HG03342 (cell line): ENCODE measurements around the gene AIFM1.
A peak's percentile ranks its signal among the peaks of the same experiment; 100 is the strongest.

Experiments used
- ATAC-seq: cut with Tn5 transposase; IDR thresholded peaks from one replicate; pipeline ENCODE4 v1.9.1; 2021; ENCODE audit warnings: mild to moderate bottlenecking, moderate library complexity; ENCODE audit not compliant: unreplicated experiment

AIFM1 gene

DNA sequence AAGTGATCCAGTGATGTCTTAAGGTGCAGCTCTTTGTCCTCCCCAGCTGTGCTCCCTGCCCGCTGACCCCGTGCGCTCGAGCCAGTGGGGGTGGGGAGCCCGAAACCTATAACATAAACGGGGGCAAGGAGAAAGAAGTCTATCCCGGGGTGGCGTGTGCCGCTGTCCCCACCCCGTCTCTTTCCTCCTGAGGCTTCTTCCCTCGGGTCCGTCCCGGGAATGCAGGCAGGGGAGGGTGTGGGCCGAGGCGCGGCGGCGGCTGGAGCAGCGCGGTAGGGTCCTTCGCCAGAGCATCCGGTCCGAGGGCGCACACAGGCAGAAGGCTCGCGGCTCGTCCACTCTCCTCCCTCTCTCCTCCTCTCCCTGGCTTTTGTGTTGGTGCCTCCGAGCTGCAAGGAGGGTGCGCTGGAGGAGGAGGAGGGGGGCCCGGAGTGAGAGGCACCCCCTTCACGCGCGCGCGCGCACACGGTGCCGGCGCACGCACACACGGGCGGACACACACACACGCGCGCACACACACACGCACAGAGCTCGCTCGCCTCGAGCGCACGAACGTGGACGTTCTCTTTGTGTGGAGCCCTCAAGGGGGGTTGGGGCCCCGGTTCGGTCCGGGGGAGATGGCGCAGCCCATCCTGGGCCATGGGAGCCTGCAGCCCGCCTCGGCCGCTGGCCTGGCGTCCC, 5.9 kb upstream of the AIFM1 start, which contains the start of gene RAB33A:
TSS of gene RAB33A (plus strand) at position 517 of the 681 bp plus-strand sequence. CDS start at position 618, 101 bp downstream.
- ATAC-seq: no peak

DNA sequence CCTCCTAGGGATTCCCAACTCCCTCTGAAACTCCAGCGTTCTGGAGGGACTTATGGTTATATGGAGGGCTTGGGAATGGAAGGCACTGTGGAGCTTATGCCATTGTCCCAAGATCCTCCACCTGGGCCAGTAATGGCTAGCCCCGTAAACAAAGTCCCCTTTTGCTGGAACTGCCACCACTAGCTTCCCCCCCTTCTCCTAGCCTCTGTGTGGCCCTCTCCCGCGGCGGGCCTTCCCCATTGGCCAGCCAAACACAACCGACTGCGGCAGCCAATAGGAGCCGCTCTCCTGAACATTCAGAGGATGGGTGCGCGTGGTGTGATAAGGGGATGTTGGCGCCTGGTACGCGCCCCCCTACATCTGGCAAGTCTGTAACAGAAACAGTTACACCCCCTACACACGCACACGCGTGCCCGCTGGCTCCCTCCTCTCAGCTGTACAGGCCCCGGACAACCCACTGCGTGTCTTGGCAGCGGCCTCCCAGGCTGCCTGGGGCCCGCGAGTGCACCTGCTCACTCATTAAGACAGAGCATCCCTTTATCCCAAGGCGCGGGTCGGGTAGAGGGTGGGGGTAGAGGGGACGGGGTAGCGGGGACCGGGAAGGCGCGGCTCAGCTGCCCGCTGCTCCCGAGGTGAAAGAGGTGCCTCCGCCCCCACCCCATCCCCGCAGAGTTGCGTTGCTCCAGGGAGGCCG, 5.3 kb upstream of the AIFM1 start:
- ATAC-seq: peak; percentile 75

DNA sequence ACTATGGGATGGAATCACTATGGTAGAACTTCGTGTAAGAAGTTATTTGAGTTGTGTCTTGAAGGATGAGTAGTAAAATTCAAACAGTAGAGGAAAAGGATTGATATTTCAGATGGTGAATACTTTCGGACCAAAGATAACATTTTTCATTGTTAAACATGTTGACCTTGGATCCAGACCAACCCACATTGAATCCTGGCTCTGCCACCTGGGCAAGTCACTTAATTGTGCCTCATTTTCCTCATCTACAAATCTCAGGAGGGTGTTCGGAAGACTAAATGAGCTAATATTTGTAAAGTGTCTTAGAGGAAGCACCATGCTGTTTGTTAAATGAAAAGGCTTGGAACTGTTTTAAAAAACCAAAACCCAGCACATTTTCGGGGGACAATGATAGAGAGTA, 1.4 kb upstream of the AIFM1 start:
- no peak for ATAC-seq

DNA sequence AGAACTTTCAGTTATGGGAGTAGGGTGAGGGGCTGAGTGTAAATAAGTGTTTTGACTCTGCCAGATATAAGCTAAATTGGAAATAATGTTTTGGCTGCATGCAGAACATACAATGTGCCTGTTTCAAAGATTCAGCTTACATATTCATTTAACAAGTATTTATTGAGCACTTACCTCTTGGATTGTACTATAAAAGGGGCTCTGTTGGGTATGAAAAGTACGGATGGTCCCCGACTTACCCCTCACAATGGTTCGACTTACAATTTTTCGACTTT, 799 bp upstream of the AIFM1 start:
- no peak for ATAC-seq

DNA sequence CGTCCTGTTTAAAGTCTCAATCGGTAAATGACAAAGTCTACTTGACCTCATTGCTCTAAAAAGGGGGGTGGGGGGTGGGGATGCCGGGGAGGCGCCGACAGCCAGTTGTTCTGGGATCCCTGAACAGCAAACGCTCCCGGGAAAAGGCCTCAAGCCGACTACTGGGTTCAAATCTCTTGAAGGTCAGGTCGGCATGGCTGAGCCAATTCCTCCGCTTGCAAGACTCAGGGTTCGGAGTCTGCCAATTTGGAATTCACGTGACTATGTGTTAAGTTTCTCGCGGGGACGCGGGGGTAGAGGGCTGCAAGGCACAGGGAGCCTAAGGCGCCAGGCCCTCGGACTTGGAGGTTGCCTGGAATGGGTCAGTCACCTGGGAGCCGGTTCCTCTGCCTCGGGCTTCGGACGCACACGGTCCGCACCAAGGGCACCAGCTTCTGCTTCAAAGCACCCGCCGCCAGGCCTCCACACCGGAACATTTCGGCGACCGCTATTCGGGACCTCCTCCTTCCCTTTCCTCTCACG, 399 bp downstream of the AIFM1 start:
- ATAC-seq: no peak

DNA sequence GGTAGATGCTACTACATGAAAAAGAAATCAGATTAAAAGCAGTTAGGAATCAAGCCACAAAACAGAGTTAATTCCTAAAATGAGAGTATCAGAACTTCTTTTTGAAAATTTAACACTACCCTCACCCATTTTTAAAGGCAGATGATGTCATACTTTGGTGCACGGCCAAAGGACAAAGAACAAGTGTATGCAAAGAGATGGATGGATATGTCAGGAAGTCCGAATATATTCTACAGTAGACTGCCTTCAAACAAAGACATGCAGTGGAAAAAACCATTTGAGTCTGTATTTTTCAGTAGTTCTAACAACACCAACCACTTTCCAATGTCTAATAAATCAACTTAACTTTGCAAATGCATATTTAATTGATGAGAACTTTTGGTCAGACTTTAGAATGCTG, 2.2 kb downstream of the AIFM1 start:
- no peak for ATAC-seq

DNA sequence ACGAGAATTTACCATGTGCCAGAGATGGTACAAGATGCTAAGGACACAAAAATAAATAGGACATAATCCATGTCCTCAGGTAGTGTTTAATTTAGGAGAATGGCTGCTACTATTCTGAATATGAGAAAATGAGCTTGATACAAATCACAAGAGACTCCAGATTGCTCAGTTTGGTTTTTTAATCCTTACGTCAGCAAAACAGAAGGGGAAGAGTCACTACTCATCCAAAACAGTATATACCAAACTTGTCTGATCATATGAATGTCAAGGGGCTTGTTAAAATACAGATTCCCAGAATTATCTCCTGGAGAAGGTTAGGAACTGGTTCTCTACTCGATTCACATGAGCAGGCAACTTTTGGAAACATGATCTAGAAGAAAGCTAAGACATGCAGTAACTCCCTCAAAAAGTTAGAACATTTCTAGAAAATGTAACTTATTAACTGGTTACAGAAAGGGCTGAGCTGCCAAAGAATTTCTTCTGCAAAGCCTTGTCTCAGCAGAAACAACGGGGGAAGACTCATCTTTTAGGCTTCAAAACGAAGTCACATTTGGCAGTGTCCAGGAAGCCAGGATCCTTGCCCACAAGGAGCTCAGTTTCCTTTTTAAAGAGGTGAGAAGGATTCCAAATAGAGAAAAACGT, 3.4 kb downstream of the AIFM1 start:
- no peak for ATAC-seq

DNA sequence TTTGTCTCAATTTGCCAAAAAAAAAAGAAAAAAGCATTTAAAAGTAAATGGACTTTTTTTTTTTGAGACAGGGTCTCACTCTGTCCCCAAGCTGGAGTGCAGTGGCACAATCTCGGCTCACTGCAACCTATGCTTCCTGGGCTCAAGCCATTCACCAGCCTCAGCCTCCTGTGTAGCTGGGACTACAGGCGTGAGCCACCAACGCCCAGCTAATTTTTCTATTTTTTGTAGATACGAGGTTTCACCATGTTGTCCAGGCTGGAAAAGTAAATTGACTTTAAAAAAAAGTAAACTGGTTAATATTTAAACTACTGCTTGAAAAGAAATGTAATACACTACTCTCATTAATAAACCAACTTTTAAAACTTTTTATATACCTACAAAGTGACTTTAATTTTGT, 5.9 kb downstream of the AIFM1 start:
- no peak for ATAC-seq

DNA sequence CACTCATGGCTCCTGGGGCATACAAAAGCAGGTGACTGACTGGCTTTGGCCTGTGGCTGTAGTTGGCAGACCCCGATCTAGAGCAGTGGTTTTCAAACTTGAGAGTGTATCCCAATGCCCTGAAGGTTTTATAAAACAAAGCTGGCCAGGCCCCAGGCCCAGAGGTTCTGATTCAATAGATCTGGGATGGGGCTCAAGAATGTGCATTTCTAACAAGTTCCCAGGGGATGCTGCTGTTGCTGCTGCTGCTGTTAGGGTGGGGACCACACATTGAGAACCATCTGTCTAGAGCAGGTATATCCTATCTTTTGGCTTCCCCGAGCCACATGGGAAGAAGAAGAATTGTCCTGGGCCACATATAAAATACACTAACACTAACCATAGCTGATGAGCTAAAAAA, 7.3 kb downstream of the AIFM1 start:
- no peak for ATAC-seq

DNA sequence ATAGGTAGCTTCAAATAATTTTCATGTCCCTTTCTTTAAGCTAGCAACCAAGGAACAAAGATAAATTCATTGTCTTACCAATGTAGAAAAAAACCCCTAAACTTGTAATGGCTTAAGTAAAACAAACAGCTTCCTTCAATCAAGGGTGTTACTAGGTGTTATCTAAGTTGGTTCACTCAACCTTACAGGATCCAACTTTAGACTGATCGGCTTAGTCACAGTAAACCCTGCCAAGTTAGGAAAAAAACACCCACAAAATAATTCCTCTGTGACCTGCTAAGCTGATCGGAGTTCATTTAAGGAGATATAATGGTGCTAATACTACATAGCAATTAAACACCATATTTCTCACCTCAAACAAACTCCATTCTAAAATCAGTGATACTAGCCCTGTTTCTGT, 10.1 kb downstream of the AIFM1 start:
- ATAC-seq: no peak

DNA sequence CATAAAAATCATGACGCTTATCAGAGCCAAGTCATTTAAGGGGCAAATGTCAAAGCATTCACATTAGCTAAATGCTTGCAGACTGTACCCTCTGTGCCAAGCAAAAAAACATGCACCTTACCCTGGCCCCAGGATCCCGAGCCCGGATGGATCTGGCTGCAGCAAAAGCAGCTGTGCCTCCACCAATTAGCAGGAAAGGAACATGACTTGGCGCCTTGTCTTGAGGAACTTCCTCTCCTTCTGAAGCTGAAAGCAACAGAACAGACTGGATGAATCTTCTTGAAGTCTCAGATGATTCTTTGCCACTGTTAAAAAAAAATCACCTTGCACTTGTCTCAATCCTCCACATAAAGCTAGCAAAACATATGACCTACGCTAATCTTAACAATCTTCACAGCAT, 18.0 kb downstream of the AIFM1 start:
- no peak for ATAC-seq

DNA sequence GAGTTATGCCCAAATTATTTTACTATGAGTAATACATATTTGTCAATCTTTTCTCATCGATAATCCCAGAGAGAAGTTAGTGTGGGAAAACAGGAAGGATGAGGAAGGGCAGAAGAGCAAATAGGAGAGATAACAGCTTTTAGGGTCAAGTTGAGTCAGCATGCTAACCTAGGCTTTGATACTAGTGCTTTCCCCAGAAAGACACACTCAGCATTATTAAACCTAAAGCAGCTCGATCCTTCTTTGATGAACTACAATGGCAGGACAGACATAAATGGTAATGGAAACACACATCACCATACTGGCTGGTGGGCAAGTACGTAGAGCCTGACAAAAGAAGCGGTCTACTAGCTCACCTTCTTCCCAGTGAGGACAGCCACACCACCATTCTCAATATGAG, 20.5 kb downstream of the AIFM1 start:
- ATAC-seq: no peak

DNA sequence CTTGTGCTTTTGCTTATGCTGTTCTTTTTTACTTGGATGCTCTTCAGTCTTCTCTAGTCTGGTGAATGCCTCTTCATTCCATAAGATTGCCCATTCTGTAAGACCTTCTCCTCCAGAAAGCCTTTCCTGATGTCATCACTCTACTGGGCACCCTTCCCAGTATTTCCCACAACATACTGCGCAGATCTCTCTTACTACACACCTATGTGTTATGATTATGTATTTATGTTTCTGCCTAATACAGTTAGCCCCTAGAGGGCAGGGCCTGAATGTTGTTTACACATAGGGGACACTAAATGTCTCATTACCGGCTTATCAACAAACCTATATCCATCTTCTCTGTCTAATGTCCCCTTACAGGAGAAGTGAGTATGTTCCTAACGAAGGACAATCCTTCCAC, 21.1 kb downstream of the AIFM1 start:
- ATAC-seq: no peak

DNA sequence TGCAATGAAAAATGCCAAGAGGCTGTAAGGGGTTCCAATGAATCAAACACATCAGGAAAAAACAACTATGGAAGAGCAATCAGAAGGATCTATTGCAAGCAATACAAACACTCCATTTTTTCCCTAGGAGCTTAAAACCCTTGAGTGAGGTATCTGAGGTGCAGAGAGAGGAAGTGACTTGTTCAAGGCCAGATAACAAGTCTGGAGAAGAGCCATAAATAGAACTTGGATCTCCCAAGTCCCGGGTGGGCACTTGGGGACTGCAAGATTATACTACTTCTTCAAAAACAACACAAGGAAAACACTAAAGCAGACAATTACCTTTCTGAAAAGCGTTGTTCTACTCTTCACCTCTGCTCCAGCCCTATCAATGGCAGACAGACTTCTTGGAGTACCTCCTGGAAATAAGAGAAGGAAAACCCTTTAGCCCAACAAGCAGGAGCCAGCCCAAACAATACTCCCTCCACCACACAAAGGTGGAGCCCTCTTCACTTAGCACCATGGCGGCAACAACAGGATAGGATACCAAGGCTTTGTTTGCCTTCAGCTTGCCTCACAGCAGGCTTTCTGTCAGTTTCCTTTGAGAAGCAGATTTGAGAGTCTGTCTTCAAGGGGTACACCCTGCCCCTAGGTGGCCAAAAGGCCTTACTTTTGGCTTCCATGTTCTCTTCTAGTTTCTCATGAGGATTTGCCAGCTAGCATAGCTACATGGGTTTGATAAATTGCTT, 26.0 kb downstream of the AIFM1 start:
- ATAC-seq: no peak

DNA sequence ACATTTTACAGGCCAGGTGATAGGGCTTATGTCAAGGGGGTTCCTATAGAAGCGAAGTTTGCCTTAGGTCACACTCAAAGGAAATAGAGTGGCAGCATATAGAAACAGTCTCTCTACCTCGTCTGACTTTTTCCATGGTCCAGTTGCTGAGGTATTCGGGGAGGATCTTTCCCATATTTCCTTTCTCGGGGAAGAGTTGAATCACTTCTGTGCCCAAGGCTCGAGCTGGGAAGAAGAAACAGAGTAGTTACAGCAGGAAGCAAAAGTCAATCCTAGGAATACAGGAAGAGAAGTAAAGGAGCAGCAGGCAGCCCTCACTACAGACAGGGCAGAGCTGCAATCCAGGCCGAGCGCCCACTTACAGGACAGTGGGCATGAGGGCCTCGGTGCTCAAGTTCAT, 28.7 kb downstream of the AIFM1 start:
- ATAC-seq: no peak

DNA sequence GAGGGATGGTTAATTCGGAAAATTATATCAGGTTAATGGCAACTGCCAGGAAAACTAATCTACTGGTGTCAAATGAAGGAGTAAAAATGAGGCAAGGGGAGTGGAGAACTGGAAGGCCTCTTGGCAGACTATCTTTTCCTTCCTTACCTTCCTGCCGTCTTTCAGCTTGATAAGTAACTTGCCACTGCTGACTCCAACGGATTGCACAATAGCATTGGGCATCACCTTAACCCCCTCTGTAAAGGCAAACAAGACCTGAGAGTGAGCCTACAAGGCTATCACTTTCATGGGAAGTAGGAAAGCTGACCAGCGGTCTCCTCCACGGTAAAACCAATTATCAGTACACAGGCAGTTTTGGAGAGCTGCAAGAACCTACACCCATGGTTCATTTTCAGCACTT, 29.1 kb downstream of the AIFM1 start:
- ATAC-seq: no peak

DNA sequence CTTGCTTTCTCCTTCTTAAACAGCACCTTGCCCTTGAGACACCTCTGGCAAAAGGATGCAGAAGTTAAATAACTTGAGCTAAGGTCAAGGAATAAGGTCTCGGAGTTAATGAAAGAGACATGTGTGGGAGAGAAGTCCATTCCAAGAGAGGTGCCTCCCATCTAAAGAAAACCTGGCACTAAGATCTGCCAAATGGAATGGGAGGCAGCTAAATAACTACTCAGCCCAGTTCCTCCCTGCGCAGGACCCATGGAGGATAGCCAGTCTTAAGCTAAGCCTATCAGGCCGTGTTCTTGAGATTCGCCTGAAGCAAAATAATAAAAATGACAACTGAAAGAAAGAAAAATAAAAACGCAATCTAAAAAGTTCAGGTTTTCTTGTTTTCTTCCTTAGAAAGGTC, 34.7 kb downstream of the AIFM1 start:
- ATAC-seq: no peak

DNA sequence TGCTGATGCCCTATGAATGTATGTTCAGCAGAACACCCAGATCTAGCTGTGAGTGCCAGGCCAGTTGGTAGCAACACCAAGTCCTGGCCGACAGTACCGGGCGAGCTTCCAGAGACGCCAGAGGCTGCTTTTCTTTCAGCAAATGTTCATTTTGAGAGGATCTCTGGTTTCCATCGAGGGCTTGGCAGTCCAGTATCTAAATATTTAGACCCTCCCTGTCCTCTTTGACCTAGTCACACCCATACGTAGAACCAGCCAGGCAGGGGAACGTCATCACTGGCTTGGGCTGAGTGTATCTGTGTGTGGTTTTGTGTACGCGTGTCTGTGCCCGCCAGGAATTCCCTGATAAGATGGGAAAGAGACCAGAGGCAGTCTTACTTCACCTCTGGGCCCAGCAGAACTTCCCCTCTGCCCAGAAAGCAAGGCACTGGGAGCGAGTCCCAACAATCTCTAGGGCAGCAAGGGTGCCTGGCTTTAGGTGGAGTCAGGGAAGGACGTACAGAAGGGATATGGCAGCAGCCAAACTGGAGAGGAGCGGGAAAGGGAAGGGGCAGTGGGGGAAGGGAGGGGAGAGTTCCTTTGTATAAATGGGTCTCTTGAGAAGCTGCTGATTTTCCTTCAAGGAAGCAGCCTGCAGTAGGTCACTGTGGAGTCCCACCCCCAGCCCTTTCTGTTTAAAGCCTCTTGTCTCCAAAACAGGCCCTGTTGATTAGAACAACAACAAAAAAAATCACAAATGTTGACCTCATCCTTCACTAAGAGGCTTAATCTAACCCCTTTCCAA, 40.4 kb downstream of the AIFM1 start:
- no peak for ATAC-seq

DNA sequence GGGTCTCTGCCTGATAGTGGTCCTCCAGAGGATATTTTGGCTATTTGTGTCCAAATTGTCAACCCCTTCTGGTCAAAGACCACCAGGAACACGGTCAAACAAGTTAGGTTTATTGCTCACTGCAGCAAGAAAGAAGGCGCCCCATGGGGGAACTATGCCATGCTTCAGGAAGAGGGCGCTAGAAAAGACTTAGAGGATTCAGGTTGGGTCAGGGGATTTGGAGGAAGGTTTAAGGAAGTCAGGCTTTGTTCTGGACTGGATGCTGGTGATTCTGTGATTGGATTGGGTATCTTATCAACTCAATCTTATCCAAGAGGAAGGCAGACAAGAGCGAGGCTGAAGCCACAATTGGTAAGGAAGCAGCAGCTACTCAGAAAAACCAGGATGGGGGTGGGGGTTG, 41.1 kb downstream of the AIFM1 start:
- no peak for ATAC-seq

DNA sequence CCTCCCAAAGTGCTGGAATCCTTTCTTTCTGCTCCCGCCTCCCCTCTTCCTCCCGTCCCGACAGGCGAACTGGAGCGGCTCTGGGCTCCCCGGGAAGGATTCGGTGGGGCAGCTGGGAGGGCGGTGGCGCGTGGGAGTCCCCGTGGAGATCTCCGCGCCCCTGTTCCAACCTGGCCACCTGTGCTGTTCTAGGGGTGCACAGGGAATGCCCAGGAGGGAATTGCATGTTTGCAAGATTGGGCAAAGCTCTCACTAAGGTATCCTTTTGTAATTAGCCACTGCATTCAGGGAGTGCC, 44.2 kb downstream of the AIFM1 start:
- no peak for ATAC-seq
